Endothelial cell of umbilical vein (primary cell): Measurements from ENCODE around the gene CLRN1. TPM values are rescaled to one million over a fixed set of nuclear protein-coding genes. Genes with fewer than 3 reads are reported as not detected.

Experiments used
- BruUV-seq: library from RNA; stranded (reverse); fragments of 400-500 nt; replicated peaks from 2 replicates; lab custom pipeline; 2021; lab: Mats Ljungman, UMichigan
- CTCF ChIA-PET: fragments of 300-600, 350-600 bp; sonication (Branson Sonifier 250); formaldehyde crosslinking; loops from one replicate; lab custom pipeline; 2021; ENCODE audit warnings: antibody characterized with exemption, inconsistent platforms; lab: Charles Lee
- POLR2A ChIA-PET: fragments of 300-600, 350-600 bp; sonication (Branson Sonifier 250); formaldehyde crosslinking; loops from one replicate; lab custom pipeline; 2021; ENCODE audit warnings: antibody characterized with exemption, inconsistent platforms; lab: Charles Lee
- DNase-seq: peaks from one replicate; pipeline ENCODE4 v3.0.0-alpha.2; 2011; ENCODE audit warnings: low read depth, low spot score
- FAIRE-seq: peaks from 2 replicates; lab custom pipeline; 2011; peaks lifted over from hg19 to GRCh38; lab: Jason Lieb, UNC
- H2AFZ ChIP-seq: 2 replicates; pipeline ENCODE4 v1.6.0; 2012; ENCODE audit warnings: low read depth, low read length, control low read depth, inconsistent platforms
- H3K27ac ChIP-seq: 2 replicates; pipeline ENCODE4 v1.5.1; 2011; ENCODE audit warnings: low read depth, mild to moderate bottlenecking, control low read depth, low read length, moderate library complexity; ENCODE audit not compliant: insufficient read depth
- H3K27me3 ChIP-seq, 2 experiments: 2 replicates each; pipeline versions ENCODE4 v1.6.0 to v1.6.1; 2011; ENCODE audit warnings: low read length in 2 of 2, mixed read lengths in 1 of 2; ENCODE audit not compliant: control insufficient read depth in 2 of 2, insufficient read depth in 2 of 2
- H3K36me3 ChIP-seq, 2 experiments: 2 replicates in 1 of 2; 3 replicates in 1 of 2; pipeline ENCODE4 v1.5.1; 2011; ENCODE audit warnings: low read length in 2 of 2, mild to moderate bottlenecking in 1 of 2, moderate library complexity in 1 of 2; ENCODE audit not compliant: control insufficient read depth in 2 of 2, insufficient read depth in 2 of 2; ENCODE audit errors: extremely low read depth in 1 of 2
- H3K4me1 ChIP-seq: 3 replicates; pipeline ENCODE4 v1.5.1; 2011; ENCODE audit warnings: mild to moderate bottlenecking, low read length; ENCODE audit not compliant: control insufficient read depth, insufficient read depth; ENCODE audit errors: extremely low read depth
- H3K4me2 ChIP-seq: 2 replicates; pipeline ENCODE4 v1.6.1; 2011; ENCODE audit warnings: low read length, control low read depth, mixed read lengths; ENCODE audit not compliant: insufficient read depth
- H3K4me3 ChIP-seq, 3 experiments: fragments of 200-600 bp in 1 of 3; sonication (generic), shearing (Covaris generic) in 1 of 3; replicated peaks in 1 of 3; 2 replicates each; pipeline ENCODE4 v1.5.1; 2011 to 2016; ENCODE audit warnings: control low read depth in 3 of 3, low read length in 3 of 3, mild to moderate bottlenecking in 2 of 3, inconsistent platforms in 1 of 3, low read depth in 1 of 3, moderate library complexity in 1 of 3; ENCODE audit not compliant: insufficient read depth in 1 of 3
- H3K79me2 ChIP-seq: 2 replicates; pipeline ENCODE4 v1.6.0; 2012; ENCODE audit warnings: low read length, inconsistent platforms; ENCODE audit not compliant: control insufficient read depth, insufficient read depth
- H3K9ac ChIP-seq: replicated peaks from 2 replicates; pipeline ENCODE3; 2011; ENCODE audit warnings: low read length, control low read depth; ENCODE audit not compliant: insufficient read depth; ENCODE audit errors: extremely low read depth
- H3K9me1 ChIP-seq: replicated peaks from 3 replicates; pipeline ENCODE4 v1.6.0; 2011; ENCODE audit warnings: mild to moderate bottlenecking, low read length; ENCODE audit not compliant: control insufficient read depth, insufficient read depth; ENCODE audit errors: extremely low read depth
- H3K9me3 ChIP-seq: replicated peaks from 2 replicates; pipeline ENCODE4 v1.5.1; 2012; ENCODE audit warnings: low read length, inconsistent platforms; ENCODE audit not compliant: control insufficient read depth, insufficient read depth
- H4K20me1 ChIP-seq: replicated peaks from 2 replicates; pipeline ENCODE3; 2011; ENCODE audit warnings: mild to moderate bottlenecking, low read length; ENCODE audit not compliant: control insufficient read depth, insufficient read depth; ENCODE audit errors: extremely low read depth
- CTCF ChIP-seq, 2 donors: IDR thresholded peaks; 1 replicate in 1 of 2; 2 replicates in 1 of 2; pipeline ENCODE4 v1.5.1; 2011; ENCODE audit warnings: low read length in 2 of 2, mild to moderate bottlenecking in 2 of 2, moderate library complexity in 2 of 2, control low read depth in 1 of 2, inconsistent platforms in 1 of 2, low read depth in 1 of 2; ENCODE audit not compliant: insufficient read depth in 1 of 2; ENCODE audit errors: extremely low read depth in 1 of 2
- EZH2 ChIP-seq: IDR thresholded peaks from 2 replicates; pipeline ENCODE4 v1.6.1; 2012; ENCODE audit warnings: borderline replicate concordance, low read depth, mild to moderate bottlenecking, moderate library complexity, low read length, inconsistent platforms; ENCODE audit not compliant: severe bottlenecking
- FOS ChIP-seq: IDR thresholded peaks from 2 replicates; pipeline ENCODE4 v1.6.1; 2011; ENCODE audit warnings: mild to moderate bottlenecking, low read length, moderate library complexity, borderline replicate concordance; ENCODE audit not compliant: insufficient read depth
- GATA2 ChIP-seq: IDR thresholded peaks from 2 replicates; pipeline ENCODE4 v1.7.0; 2011; ENCODE audit warnings: low read depth, mild to moderate bottlenecking, moderate library complexity, mixed read lengths, low read length; ENCODE audit not compliant: insufficient read length, insufficient read depth
- JUN ChIP-seq: IDR thresholded peaks from 2 replicates; pipeline ENCODE4 v1.6.1; 2011; ENCODE audit warnings: borderline replicate concordance, low read depth; ENCODE audit not compliant: insufficient read length, insufficient read depth
- MAX ChIP-seq: IDR thresholded peaks from 2 replicates; pipeline ENCODE4 v1.6.1; 2011; ENCODE audit not compliant: insufficient read depth, insufficient read length
- MYC ChIP-seq: IDR thresholded peaks from one replicate; pipeline ENCODE4 v1.6.1; 2011; ENCODE audit warnings: mild to moderate bottlenecking, low read depth, low read length
- POLR2A ChIP-seq: IDR thresholded peaks from 2 replicates; pipeline ENCODE4 v1.6.1; 2012; ENCODE audit warnings: low read depth, mild to moderate bottlenecking, control low read depth, low read length
- POLR2AphosphoS5 ChIP-seq: IDR thresholded peaks from 2 replicates; pipeline ENCODE4 v1.6.1; 2012; ENCODE audit warnings: low read depth, mild to moderate bottlenecking, control low read depth, low read length, moderate library complexity; ENCODE audit not compliant: insufficient read depth
- dilution Hi-C: fragments of 300-500 bp; cut with MboI; formaldehyde crosslinking; loops from one replicate; pipeline ENCODE4 v1.15.0; 2019; ENCODE audit warnings: low sequenced_read_pairs; ENCODE audit not compliant: extremely low pct_ligation_motif_present
- intact Hi-C: fragments of 100-400 bp; cut with micrococcal nuclease; formaldehyde crosslinking; loops from one replicate; pipeline ENCODE4 v1.10.0; 2022
- polyA plus RNA-seq, 4 experiments: library from polyadenylated mRNA; depleted of rRNA in 3 of 4; stranded (reverse) in 3 of 4; unstranded in 1 of 4; fragments of >200 nt; gene quantifications; 2 replicates each; pipeline versions ENCODE4 v1.2.1 to v1.2.3, GENCODE V29; 2011 to 2012; ENCODE audit warnings: missing spikeins in 1 of 4
- total RNA-seq: library from RNA; stranded (reverse); gene quantifications from 2 replicates; pipeline ENCODE4 v1.2.3, GENCODE V29; 2021

Gene CLRN1
- total and polyA plus RNA-seq, 2 donors (not counting 3 experiments of a cell fraction or from before 2014, with no cell fraction given), result not detected

GRCh38 chr3:150933473-150933995 is 39.0 kb downstream of the CLRN1 start:
- CTCF ChIA-PET, result interaction anchor here (1.3 to 1.4 kb wide), 2 partner anchors 9 to 153 kb away, joined by 3 read pairs; no protein-coding TSS in a partner anchor
- H3K4me1 ChIP-seq, result no peaks in the 10 kb centered on the region
- H3K27me3 ChIP-seq, result peaks cover 5 to 19% of the 10 kb centered on the region in 2 experiments
- no peaks in the 10 kb centered on the region for H4K20me1 ChIP-seq
- H3K4me2 ChIP-seq, result no peak overlapping the region
- no peaks in the 10 kb centered on the region for H3K79me2 ChIP-seq
- H3K9ac ChIP-seq, result no peak overlapping the region
- BruUV-seq, result no TSS peak
- POLR2A ChIA-PET, result no interaction called here
- dilution Hi-C loops, result no loop called here
- no peak overlapping the region for H3K27ac ChIP-seq
- no peaks in the 10 kb centered on the region for H3K9me3 ChIP-seq
- intact Hi-C loops, result no loop called here
- no peak overlapping the region for H3K4me3 ChIP-seq
- no peaks in the 10 kb centered on the region for H3K36me3 ChIP-seq
- H3K9me1 ChIP-seq, result no peaks in the 10 kb centered on the region
- no peak for TF ChIP-seq GATA2
- TF ChIP-seq MYC, result no peak
- TF ChIP-seq POLR2AphosphoS5, result no peak
- no peak for TF ChIP-seq MAX
- no peak for TF ChIP-seq POLR2A
- no peak for TF ChIP-seq FOS
- TF ChIP-seq JUN, result no peak
- no peak for TF ChIP-seq CTCF (IDR thresholded peaks at IDR 0.05; ENCODE audit: extremely low read depth in 1 of 2, insufficient read depth in 1 of 2, low read depth in 1 of 2, low read length in 2 of 2)
- TF ChIP-seq EZH2, result no peak
- no peak overlapping the region for H2AFZ ChIP-seq
- FAIRE-seq, result no peak
- no peak for DNase-seq
